ENCODE measurements around the gene BCL2. TPM values are rescaled to one million over a fixed set of nuclear protein-coding genes. Genes with fewer than 3 reads are reported as not detected.

Gene BCL2
- total RNA-seq, 1 experiment from 2014 or later, result 2.6 TPM

- no peak for TF ChIP-seq ARID4B (CRISPR knock-in tag; IDR thresholded peaks at IDR 0.05; ENCODE audit: borderline replicate concordance)
- no peak for TF ChIP-seq AR (CRISPR knock-in tag; IDR thresholded peaks at IDR 0.05)
- no peak for TF ChIP-seq CREM (CRISPR knock-in tag; IDR thresholded peaks at IDR 0.05)
Observed at GRCh38 chr18:63312019-63312409, 7.6 kb downstream of the BCL2 start (continued).

- no peaks in the 10 kb centered on the region for H3K9me3 Mint-ChIP-seq
- H3K4me3 Mint-ChIP-seq, result no peak overlapping the region
- H3K4me1 Mint-ChIP-seq, result no peaks in the 10 kb centered on the region
- H3K27me3 Mint-ChIP-seq (ENCODE audit: low read depth), result peaks cover 4% of the 10 kb centered on the region; the same call in 1 of the 2 replicates
- DNase-seq (ENCODE audit: low spot score), result no peak
- no peaks in the 10 kb centered on the region for H3K36me3 Mint-ChIP-seq
- CTCF ChIA-PET, result interaction anchor here (1.1 kb wide), 1 partner anchor 267 kb away, joined by 3 read pairs; no protein-coding TSS in a partner anchor
- no peak for ATAC-seq
- H3K27ac Mint-ChIP-seq, result no peak overlapping the region
- POLR2A ChIA-PET, result interaction anchor here (1.1 kb wide), 1 partner anchor 9 kb away, joined by 3 read pairs; no protein-coding TSS in a partner anchor
- TF ChIP-seq SMAD4 (CRISPR knock-in tag; IDR thresholded peaks at IDR 0.05) (no peak), ZNF281 (CRISPR knock-in tag; IDR thresholded peaks at IDR 0.05) (no peak), MLX (CRISPR knock-in tag; IDR thresholded peaks at IDR 0.05) (no peak), TEAD4 (CRISPR knock-in tag; IDR thresholded peaks at IDR 0.05) (no peak), NFATC4 (CRISPR knock-in tag; IDR thresholded peaks at IDR 0.05) (no peak), ZNF532 (CRISPR knock-in tag; IDR thresholded peaks at IDR 0.05; ENCODE audit: borderline replicate concordance) (no peak), E2F5 (CRISPR knock-in tag; IDR thresholded peaks at IDR 0.05) (no peak), ZNF232 (CRISPR knock-in tag; IDR thresholded peaks at IDR 0.05) (no peak), AFF4 (CRISPR knock-in tag; IDR thresholded peaks at IDR 0.05; ENCODE audit: borderline replicate concordance) (no peak), ZNF396 (CRISPR knock-in tag; IDR thresholded peaks at IDR 0.05; ENCODE audit: borderline replicate concordance) (no peak)
Observed at GRCh38 chr18:63311118-63312018, 8.2 kb downstream of the BCL2 start.
